ENCODE results near the gene OGN.
A peak's percentile ranks its signal among the peaks of the same experiment; 100 is the strongest.

OGN gene, protein sequence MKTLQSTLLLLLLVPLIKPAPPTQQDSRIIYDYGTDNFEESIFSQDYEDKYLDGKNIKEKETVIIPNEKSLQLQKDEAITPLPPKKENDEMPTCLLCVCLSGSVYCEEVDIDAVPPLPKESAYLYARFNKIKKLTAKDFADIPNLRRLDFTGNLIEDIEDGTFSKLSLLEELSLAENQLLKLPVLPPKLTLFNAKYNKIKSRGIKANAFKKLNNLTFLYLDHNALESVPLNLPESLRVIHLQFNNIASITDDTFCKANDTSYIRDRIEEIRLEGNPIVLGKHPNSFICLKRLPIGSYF

DNA sequence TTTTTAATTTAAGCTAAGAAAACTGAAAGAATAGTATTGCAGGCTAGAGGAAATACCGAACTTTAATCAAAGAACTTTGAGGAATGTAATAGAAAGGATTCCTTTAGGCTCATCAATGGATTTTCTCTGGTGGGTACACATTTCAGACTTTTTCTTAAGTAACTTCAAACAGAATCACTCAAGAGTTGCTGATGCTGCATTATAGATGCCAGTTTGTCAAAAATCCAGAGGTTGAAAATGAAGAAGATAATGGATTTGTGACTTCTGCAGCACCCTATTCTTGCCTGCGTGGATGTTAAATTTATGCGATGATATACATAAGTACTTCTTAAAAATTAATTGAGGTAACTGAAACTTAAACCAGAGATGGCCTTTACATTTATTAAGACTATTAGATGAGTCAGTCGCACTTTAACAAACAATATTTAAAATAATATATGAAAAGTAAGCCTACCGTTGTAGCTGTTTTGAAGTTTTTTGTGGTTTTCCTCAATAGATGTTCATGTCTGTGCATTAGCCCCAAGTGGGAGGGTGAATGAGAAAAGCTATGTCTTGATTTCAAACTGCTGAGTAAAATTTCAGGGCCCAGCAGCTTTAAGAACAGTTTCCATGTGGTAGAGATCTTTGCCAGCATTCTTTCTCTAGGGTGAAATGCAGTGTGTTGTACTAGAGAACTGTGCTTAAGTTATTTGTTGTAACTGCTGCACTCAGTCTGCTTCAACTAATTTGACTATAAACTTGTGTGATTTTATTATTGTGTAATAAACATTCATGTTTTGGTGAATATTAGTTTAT, at the start of gene OGN:
OGN (minus strand) TSS at position 537 of the 795 bp plus-strand sequence. CDS start 1,171 bp downstream, outside the sequence.
- no peak for FAIRE-seq

DNA sequence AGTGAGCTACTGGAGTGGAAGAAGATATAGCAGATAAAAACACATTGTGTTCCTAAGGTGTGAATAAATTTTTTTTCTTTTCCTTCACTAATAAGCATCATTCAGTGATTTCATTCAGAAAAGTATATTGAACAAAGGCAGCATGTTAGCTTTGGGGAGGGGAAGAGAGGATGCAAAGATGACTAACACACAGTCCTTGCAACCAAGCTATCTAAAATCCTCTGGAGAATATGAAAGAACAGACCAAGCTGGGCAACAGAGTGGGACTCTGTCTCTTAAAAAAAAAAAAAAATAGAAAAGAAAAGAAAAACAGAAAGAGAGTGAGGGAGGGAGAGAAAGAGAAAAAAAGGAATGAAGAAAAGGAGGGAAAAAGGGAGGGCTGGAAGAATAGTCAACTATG, 42.2 kb upstream of the OGN start:
- FAIRE-seq, result no peak

DNA sequence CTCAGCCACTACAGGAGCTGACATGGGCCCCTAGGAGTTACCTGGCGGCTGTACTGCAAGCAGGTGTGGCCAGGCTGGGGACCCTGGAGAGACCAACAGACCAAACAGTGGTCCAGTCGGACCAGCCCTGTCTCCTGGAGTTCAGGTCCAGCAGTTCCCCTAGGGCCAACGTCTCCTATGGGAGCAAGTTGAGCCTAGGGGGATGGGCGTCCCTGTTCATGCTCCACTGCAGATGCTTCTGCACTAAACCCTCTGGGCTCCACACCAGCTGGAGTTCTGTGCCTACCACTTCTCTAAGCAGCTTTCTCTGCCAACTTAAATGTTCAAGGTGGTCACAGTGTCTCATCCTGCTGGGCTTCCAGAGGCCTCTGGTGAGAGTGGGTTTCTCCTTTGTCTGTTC, 40.5 kb upstream of the OGN start:
- no peak for FAIRE-seq

DNA sequence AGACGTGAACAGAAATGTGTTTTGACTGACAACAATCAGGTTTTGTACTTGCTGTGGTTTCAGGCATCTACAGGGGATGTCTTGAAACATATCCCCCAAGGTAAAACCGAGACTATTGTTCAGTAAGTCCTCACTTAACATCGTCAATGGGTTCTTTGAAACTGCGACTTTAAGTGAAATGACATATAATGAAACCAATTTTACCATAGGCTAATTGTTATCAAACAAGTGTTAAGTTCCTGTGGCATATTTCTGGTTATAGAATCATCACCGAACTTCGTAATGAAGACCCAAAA, 36.3 kb upstream of the OGN start:
- FAIRE-seq, result peak; percentile 73

DNA sequence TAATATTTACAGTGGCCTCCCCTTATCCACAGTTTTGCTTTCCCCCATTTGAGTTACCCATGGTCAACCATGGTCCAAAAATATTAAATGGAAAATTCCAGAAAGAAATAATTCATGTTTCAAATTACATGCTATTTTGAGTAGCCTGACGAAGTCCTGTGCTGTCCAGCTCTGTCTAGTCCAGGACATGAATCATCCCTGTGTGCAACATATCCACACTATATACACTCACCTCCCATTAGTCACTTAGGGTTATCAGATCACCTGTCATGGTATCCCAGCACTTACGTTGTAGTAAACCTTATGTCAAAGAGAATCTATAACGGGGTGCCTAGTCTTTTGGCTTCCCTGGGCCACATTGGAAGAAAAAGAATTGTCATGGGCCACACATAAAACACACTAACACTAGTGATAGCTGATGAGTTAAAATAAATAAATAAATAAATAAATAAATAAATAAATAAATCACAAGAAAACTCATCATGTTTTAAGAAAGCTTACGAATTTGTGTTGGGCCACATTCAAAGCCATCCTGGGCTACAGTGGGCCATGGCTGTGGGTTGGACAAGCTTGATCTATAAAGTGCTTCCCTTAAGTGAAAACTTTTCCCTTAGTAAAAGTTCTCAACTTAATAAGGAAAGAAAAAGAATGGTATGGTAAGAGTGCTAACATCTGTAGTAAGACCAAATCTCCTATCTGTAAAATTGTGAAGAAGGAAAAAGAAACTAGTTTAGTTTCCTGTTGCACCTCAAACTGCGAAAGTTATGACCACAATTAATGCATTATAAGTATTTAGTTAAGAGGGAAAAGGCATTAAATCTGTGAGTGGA, 35.8 kb upstream of the OGN start:
- FAIRE-seq, result no peak

GRCh38 chr9:92438900-92439526, 34.6 kb upstream of the OGN start:
- FAIRE-seq, result peak; percentile 97

- no peak for FAIRE-seq
Measured at GRCh38 chr9:92435263-92435662, 30.9 kb upstream of the OGN start.

DNA sequence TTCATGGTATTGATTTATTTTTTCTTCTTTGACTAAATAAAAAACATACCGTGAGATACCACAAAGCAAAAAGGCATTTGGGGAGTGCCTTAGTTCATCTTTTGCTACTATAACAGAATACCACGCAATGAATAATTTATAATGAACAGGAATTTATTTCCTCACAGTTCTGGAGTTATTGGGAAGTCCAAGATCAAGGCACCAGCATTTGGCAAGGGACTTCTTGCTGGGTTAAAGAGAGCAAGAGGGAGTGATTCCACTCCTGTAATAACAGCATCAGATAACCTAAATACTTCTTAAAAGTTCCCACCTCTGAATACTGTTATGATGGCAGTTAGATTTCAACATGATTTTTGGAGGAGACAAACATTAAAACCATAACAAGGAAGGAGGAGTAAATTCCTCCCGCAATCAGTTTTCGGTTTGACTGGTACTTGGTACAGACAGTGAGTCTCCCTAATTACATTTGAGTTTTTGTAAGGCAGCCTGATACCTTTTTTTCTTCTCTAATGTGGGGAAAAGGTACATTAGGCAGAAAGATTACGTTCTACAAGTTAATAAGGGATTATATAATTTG, 28.7 kb upstream of the OGN start:
- peak; percentile 70 for FAIRE-seq

GRCh38 chr9:92432350-92432749, 28.0 kb upstream of the OGN start:
- peak; percentile 99 for FAIRE-seq

- FAIRE-seq, result no peak
Measured at GRCh38 chr9:92429836-92430235, 25.5 kb upstream of the OGN start.

DNA sequence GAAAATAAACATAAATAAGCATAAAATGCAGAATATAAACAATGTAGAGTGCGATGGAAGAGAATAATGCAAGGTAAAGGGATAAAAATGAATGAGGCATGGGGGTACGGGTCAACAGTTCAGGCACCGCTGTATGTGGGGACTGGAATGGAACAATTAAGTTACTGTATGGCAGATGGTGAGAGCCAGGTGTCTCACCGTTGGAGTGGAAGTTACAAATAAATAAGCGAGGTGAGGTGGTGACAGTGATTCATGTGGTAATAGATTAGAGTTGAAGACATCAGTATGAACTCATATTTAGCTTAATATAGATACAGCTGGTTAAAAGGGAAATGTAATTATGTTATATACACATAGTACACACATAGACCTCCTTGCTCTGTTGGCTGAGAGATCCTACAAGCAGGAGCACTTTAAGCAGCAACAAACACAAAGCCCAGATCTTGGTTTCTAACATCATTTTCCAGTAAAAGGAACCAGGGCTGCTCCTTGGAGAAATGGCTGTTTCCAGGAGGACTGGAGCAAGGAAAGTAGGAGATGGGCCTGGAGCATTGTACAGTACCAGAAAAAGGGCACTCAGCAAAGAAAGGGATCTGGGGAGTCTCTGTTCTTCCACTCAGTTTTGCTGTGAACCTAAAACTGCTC, 22.2 kb upstream of the OGN start:
- no peak for FAIRE-seq

DNA sequence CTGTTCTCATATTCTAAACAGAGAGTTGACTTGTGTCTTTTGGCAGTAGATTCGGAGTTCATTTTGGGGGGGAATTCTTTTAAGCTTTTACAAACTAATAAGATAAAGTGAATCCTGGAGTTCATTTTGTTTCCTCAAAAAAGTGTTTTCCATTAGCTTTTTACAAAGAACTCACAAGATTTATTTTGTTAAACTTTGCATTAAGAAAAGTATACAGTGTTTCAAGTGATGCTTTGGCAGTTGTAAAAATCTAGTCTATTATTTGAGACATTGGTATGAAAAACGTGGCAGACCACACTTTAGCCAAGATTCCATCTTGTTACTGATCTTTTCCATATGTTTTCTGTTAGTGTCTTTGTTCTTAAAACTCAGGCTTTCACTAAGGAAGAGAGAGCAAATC, 21.1 kb upstream of the OGN start:
- FAIRE-seq, result peak; percentile 97

- FAIRE-seq, result peak; percentile 96
Measured at GRCh38 chr9:92424340-92424739, 20.0 kb upstream of the OGN start, which contains the start of gene OMD. Gene OMD, minus strand, starts transcription at chr9:92424471. Its CDS starts 6,913 bp downstream, at chr9:92417558.

GRCh38 chr9:92423612-92424011, 19.2 kb upstream of the OGN start:
- no peak for FAIRE-seq

DNA sequence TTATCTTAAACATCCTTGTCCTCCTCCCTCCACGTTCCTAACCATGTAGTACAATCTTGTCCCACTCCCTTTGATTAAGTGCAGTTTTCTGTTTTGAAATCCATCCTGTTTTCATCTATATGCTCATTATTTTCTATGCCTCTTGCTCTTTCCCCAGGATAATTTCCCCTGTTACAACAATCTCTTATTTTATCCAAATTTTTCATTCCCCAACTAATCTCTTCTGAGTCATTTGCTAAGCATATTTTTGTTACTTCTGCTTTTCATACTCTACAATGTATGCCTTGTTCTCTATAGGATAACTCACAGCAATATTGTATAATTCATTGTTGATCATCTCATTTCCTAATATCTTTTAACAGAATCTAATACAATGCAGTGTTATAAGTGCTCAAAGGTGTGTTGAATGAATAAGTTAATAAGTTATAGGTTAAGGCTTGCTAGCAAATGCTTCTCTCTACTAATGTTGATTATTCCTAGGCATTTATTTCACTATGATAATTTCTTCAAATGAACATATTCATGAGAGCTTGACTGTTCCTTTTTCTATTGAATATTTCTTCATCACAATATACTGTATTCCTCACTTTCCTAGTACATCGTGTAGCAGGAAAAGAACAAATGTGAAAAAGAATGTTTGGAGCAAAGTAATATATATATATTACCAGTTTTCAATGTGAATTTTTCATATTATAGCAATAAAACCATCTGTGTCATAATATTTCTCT, 18.4 kb upstream of the OGN start:
- FAIRE-seq, result no peak

GRCh38 chr9:92414566-92414965, 10.2 kb upstream of the OGN start:
- FAIRE-seq, result no peak

- peak; percentile 26 for FAIRE-seq
Measured at GRCh38 chr9:92411157-92411556, 6.8 kb upstream of the OGN start.

DNA sequence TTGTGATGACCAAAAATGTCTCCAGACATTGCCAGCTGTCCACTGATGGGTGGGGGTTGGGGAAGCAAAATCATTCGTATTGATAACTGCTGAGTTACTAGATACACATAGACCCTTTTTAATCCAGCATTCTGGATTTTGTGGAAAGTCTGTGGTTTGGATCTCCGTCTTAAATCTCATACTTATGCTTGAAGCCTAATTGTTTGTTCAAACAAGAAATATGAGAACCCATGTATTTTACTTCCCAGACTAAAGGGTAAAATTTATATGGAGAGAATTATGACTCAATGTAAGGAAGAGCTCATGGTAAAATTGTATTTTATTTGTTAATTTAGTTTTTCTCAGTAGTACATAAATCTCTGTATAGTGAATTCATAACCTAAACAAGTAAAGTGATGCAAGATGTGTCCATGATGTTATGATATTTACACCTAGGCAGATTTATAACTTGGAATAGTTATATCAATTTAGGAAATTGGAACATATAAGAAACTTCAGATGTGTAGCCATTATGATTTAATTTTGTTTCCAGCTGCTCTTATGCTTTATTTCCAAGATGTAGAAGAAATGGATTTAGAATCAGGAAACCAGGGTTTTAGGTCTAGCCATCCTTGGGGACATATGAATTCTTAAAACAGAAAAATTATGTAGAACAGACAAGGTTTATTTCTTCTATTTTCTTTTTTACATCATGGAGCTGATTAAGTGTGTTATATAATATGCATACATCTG, 4.5 kb upstream of the OGN start:
- FAIRE-seq, result no peak

- no peak for FAIRE-seq
Measured at GRCh38 chr9:92407818-92408217, 3.4 kb upstream of the OGN start.

DNA sequence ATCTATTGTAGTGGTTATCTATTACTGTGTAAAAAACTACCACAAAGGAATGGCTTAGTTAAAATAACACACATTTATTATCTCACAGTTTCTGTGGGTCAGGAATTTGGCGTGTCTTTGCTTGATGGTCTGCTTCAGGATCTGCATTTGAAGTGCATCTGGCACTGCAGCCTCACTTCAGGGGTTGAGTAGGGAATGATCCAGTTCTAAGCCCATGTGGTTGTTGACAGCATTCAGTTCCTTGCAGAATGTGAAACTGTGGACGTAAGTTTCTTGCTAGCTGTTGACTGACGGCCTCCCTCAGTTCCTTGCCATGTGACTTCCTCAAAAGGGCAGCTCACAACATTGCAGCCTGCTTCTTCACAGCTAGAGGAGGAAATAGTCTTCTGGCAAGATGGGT, 2.1 kb upstream of the OGN start:
- no peak for FAIRE-seq

DNA sequence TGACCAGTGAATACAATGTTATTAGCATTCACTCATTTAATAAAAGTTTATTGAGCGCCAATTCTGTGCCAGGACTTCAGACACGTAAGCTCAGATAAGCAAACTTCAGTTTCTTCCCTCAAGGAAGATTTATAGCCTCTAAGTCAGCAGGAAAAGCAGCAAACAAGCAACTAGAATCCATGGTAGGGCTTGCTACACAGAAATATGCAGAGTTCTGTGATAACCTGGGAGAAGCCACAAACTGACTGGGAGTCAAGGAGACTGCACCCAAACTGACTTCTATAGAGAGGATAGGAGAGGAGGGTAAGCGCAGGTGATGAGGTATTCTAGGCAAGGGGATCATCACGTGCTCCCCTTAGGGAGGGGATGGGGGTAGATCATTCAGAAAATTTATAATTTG, 1.4 kb upstream of the OGN start:
- no peak for FAIRE-seq
